Epidermal melanocyte (primary cell): ENCODE results near the gene RND2.

Source experiments
- DNase-seq: peaks from one replicate; pipeline ENCODE4 v3.0.0; 2011; ENCODE audit warnings: low spot score; ENCODE audit not compliant: insufficient read length

RND2 gene

GRCh38 chr17:43074869-43075268 lies 49.8 kb downstream of the RND2 start:
- DNase-seq: no peak

GRCh38 chr17:43079641-43080302 lies 54.7 kb downstream of the RND2 start:
- no peak for DNase-seq
